Gastrocnemius medialis (tissue), 4 donors: ENCODE results near the gene CCDC85A. TPM values are rescaled to one million over a fixed set of nuclear protein-coding genes. Genes with fewer than 3 reads are reported as not detected.

Experiments used
- ATAC-seq, 2 donors: fragments of 150-250 bp; one replicate each; pipeline ENCODE4 v1.9.1; 2016
- DNase-seq, 2 donors: peaks; one replicate each; pipeline ENCODE4 v3.0.0-alpha.2; 2019
- H3K27ac ChIP-seq, 4 donors: fragments of 200-600 bp; sonication (generic); 1 replicate in 1 of 4; 2 replicates in 3 of 4; pipeline ENCODE4 v1.5.1; 2016 to 2018; ENCODE audit warnings: mild to moderate bottlenecking in 2 of 4, moderate library complexity in 1 of 4
- H3K27me3 ChIP-seq, 3 donors: fragments of 200-600 bp; sonication (generic) in 2 of 3; 1 replicate in 1 of 3; 2 replicates in 2 of 3; pipeline versions ENCODE4 v1.5.1 to v1.6.0; 2016 to 2019; ENCODE audit warnings: mild to moderate bottlenecking in 1 of 3, moderate library complexity in 1 of 3
- H3K36me3 ChIP-seq, 2 donors: fragments of 200-600 bp; sonication (generic) in 1 of 2; one replicate each; pipeline ENCODE4 v1.5.1; 2017 to 2018
- H3K4me1 ChIP-seq, 2 donors: fragments of 200-600 bp; sonication (generic) in 1 of 2; one replicate each; pipeline ENCODE4 v1.5.1; 2016 to 2017; ENCODE audit warnings: mild to moderate bottlenecking in 2 of 2
- H3K4me3 ChIP-seq, 4 donors: fragments of 200-600 bp; sonication (generic) in 3 of 4; 1 replicate in 1 of 4; 2 replicates in 3 of 4; pipeline ENCODE4 v1.5.1; 2016 to 2019; ENCODE audit warnings: mild to moderate bottlenecking in 2 of 4
- H3K9me3 ChIP-seq, 3 donors: fragments of 200-600 bp; sonication (generic) in 2 of 3; 1 replicate in 1 of 3; 2 replicates in 2 of 3; pipeline ENCODE4 v1.5.1; 2016 to 2019
- POLR2A ChIP-seq, 2 donors: fragments of 450-650 bp; IDR thresholded peaks; one replicate each; pipeline ENCODE4 v1.6.1; 2017; ENCODE audit warnings: antibody characterized with exemption in 2 of 2, mild to moderate bottlenecking in 2 of 2, moderate library complexity in 2 of 2
- in situ Hi-C, 4 donors: fragments of 200-750 bp; cut with MboI; loops; one replicate each; pipeline versions ENCODE4 v1.15.0 to v1.8.0; 2017; ENCODE audit warnings: low sequenced_read_pairs in 4 of 4
- intact Hi-C: fragments of 100-400 bp; cut with DNase I; formaldehyde crosslinking; loops from one replicate; pipeline ENCODE4 v1.15.1; 2023; ENCODE audit warnings: low total_unique reads
- total RNA-seq, 4 donors: library from RNA; depleted of rRNA; stranded (reverse); fragments of >200 nt; gene quantifications; one replicate each; pipeline versions ENCODE4 v1.1.0 to v1.2.3, GENCODE V29; 2016
- TF ChIP-seq, protein P1 (sequence below), 5 experiments: fragments of 450-650 bp in 3 of 5; fragments of 200-600 bp in 2 of 5; sonication (generic) in 2 of 5; IDR thresholded peaks in 4 of 5; conservative IDR thresholded peaks in 1 of 5; 1 replicate in 4 of 5; 2 replicates in 1 of 5; pipeline ENCODE4 v1.5.1; 2016 to 2019; ENCODE audit warnings: antibody characterized with exemption in 5 of 5, mild to moderate bottlenecking in 3 of 5, moderate library complexity in 3 of 5

CCDC85A gene
- total RNA-seq, 4 donors from 2014 or later, result 4.6 to 8.2 (median 6.1) TPM

DNA sequence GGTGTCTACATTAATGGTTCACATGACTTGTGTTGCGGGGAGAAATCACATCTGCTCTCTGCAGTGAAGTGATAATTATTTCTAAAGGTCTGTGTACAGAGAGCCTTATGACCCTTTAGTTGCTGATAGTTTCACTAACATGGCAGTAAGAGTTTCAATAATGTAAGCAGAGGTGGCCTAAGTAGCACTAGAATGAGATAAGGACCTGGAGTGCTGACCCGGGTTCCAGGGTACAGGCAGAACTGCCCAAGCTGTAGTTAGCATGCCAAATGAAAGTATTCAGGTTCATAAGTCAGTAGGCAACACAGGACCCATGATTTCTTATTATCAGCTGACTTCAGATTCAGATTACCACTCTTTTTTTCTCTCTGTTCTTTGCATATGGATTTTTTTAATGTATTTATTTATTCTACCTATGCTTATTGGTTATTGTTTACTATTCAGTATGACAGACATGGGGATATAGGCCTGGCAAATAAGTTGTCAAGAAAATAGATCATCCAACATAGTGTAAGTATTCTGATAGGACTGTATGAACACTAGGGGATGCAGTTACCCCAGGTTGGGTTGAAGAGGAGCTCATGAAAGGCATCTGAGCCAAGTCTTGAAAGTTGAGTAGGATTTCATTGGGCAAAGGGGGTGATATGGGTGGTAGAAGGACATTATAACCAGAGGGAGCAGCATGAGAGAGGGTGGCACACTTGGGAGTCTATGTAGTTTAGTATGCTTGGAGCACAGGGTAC is 105.2 kb downstream of the CCDC85A start:
- intact Hi-C loops, result no loop called here
- peaks cover 0 to 4% of the 10 kb centered on the region in 2 donors for H3K4me1 ChIP-seq
- in situ Hi-C loops, result no loop called here
- no peak overlapping the region for H3K4me3 ChIP-seq
- H3K27me3 ChIP-seq, result no peaks in the 10 kb centered on the region
- no peak for TF ChIP-seq POLR2A (IDR thresholded peaks at IDR 0.05)
- TF ChIP-seq, protein P1, sequence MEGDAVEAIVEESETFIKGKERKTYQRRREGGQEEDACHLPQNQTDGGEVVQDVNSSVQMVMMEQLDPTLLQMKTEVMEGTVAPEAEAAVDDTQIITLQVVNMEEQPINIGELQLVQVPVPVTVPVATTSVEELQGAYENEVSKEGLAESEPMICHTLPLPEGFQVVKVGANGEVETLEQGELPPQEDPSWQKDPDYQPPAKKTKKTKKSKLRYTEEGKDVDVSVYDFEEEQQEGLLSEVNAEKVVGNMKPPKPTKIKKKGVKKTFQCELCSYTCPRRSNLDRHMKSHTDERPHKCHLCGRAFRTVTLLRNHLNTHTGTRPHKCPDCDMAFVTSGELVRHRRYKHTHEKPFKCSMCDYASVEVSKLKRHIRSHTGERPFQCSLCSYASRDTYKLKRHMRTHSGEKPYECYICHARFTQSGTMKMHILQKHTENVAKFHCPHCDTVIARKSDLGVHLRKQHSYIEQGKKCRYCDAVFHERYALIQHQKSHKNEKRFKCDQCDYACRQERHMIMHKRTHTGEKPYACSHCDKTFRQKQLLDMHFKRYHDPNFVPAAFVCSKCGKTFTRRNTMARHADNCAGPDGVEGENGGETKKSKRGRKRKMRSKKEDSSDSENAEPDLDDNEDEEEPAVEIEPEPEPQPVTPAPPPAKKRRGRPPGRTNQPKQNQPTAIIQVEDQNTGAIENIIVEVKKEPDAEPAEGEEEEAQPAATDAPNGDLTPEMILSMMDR (IDR thresholded peaks at IDR 0.05 in 4 of 5, conservative IDR thresholded peaks at IDR 0.05 in 1 of 5), result no peak
- H3K27ac ChIP-seq, result no peak overlapping the region
- no peak for ATAC-seq
- no peaks in the 10 kb centered on the region for H3K36me3 ChIP-seq
- no peak for DNase-seq
- H3K9me3 ChIP-seq, result no peaks in the 10 kb centered on the region

- ATAC-seq, result no peak
- peaks cover 0 to 4% of the 10 kb centered on the region in 2 donors for H3K4me1 ChIP-seq
- TF ChIP-seq, protein P1 (IDR thresholded peaks at IDR 0.05 in 4 of 5, conservative IDR thresholded peaks at IDR 0.05 in 1 of 5), result no peak
- no peak for TF ChIP-seq POLR2A (IDR thresholded peaks at IDR 0.05)
- intact Hi-C loops, result no loop called here
- no peak overlapping the region for H3K27ac ChIP-seq
- no peaks in the 10 kb centered on the region for H3K9me3 ChIP-seq
- in situ Hi-C loops, result no loop called here
- no peak overlapping the region for H3K4me3 ChIP-seq
- no peaks in the 10 kb centered on the region for H3K36me3 ChIP-seq
- DNase-seq, result no peak
- H3K27me3 ChIP-seq, result no peaks in the 10 kb centered on the region
These were observed 107.9 kb downstream of the CCDC85A start for GRCh38 chr2:56291711-56292110.

GRCh38 chr2:56292951-56293350 is 109.2 kb downstream of the CCDC85A start:
- Histone ChIP-seq H3K27ac (no peak overlapping the region), H3K9me3 (no peaks in the 10 kb centered on the region), H3K36me3 (no peaks in the 10 kb centered on the region), H3K27me3 (no peaks in the 10 kb centered on the region), H3K4me1 (peaks cover under 1 to 4% of the 10 kb centered on the region in 2 donors), H3K4me3 (no peak overlapping the region)
- in situ Hi-C loops (no loop called here), intact Hi-C loops (no loop called here)
- DNase-seq, result no peak
- TF ChIP-seq POLR2A (IDR thresholded peaks at IDR 0.05), result no peak
- TF ChIP-seq, protein P1 (IDR thresholded peaks at IDR 0.05 in 4 of 5, conservative IDR thresholded peaks at IDR 0.05 in 1 of 5), result no peak
- ATAC-seq, result no peak

DNA sequence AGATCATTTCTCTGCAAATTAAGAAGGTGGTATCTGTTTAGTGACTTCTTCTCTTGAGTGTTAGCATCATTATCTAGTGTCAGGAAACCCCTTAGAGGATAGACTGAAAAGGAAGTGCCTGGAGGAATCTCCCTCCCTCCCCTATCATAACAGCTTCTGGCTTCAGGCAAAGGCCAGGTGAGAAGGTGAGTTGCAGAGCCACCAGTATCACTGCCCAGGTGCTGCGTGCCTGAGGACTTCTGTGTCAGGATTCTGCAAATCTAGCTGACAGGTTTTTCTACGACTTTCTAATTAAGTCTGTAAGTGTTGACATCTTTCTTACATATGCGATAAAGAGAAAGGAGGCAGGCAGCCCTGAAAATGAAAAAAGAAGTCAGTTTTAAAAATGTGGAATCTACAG is 111.9 kb downstream of the CCDC85A start:
- intact Hi-C loops (no loop called here), in situ Hi-C loops (no loop called here)
- Histone ChIP-seq H3K4me3 (no peak overlapping the region), H3K9me3 (no peaks in the 10 kb centered on the region), H3K4me1 (peaks cover 11 to 21% of the 10 kb centered on the region in 2 donors), H3K27me3 (no peaks in the 10 kb centered on the region), H3K36me3 (no peaks in the 10 kb centered on the region), H3K27ac (no peak overlapping the region)
- ATAC-seq, result no peak
- no peak for DNase-seq
- no peak for TF ChIP-seq POLR2A (IDR thresholded peaks at IDR 0.05)
- TF ChIP-seq, protein P1 (IDR thresholded peaks at IDR 0.05 in 4 of 5, conservative IDR thresholded peaks at IDR 0.05 in 1 of 5), result no peak
